Measurements from ENCODE around the gene CLEC3B.

CLEC3B gene

DNA sequence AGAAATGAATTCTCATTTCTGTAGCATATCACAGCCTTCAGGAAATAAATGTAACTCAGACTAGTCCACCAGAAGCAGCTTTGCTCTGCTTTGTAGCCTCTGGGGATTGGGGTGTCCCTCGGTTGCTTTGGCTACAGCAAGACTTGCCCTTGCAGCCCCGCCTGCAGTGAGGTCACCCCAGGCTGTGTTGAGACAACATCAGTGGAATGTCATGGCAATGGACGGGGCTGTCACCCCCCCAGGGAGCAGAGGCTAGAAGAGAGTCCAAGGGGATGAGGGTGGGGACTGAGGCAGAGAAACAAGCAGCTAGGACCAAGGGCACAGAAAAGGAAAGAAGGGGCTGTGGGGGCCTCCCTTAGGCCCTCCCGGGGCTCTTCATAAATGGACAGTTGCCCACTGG lies 854 bp downstream of the CLEC3B start:
- TF ChIP-seq ZFX (IDR thresholded peaks at IDR 0.05) = no peak
- TF ChIP-seq, protein P1, sequence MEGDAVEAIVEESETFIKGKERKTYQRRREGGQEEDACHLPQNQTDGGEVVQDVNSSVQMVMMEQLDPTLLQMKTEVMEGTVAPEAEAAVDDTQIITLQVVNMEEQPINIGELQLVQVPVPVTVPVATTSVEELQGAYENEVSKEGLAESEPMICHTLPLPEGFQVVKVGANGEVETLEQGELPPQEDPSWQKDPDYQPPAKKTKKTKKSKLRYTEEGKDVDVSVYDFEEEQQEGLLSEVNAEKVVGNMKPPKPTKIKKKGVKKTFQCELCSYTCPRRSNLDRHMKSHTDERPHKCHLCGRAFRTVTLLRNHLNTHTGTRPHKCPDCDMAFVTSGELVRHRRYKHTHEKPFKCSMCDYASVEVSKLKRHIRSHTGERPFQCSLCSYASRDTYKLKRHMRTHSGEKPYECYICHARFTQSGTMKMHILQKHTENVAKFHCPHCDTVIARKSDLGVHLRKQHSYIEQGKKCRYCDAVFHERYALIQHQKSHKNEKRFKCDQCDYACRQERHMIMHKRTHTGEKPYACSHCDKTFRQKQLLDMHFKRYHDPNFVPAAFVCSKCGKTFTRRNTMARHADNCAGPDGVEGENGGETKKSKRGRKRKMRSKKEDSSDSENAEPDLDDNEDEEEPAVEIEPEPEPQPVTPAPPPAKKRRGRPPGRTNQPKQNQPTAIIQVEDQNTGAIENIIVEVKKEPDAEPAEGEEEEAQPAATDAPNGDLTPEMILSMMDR (conservative IDR thresholded peaks at IDR 0.05) = no peak
- H3K27ac ChIP-seq = no peak overlapping the region

DNA sequence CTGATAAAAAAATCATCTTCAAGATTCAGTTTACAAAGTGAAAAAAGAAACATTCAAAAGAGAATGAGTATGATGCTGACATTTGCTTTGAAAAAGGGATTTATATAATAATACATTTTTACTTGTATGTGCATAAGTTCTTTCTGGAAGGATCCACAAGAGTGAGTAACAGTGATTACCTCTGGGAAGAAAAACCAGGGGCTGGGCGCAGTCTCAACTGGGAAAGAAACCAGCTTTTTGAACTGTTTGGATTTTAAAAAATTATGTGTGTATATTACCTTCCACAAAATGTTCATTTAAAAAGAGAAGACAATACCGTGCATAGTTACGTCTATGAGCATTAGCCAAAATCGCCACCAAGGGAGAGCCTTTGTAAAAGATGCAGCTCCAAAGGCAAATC lies 1.3 kb downstream of the CLEC3B start:
- TF ChIP-seq, protein P1 (conservative IDR thresholded peaks at IDR 0.05) = no peak
- no peak for TF ChIP-seq ZFX (IDR thresholded peaks at IDR 0.05)
- no peak overlapping the region for H3K27ac ChIP-seq

DNA sequence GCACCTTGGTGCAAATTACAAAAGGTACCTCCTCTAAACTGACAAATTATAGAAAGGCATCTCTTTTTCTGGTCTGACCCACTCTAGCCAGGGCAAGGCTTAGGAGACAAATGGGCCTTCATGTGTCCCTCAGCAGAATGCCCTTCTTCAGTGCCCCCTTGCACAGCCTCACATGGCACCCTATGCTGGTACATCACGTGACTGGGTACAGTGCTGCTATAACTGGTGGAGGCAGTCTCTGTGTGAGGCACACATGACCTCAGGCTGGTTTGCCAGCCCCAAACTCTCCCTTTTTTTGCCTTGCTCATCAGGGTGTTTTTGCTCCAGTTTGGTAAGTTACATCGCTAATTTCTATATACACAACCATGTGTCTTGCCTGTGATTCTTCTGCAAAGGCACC lies 3.1 kb downstream of the CLEC3B start:
- no peak overlapping the region for H3K27ac ChIP-seq
- TF ChIP-seq, protein P1 (conservative IDR thresholded peaks at IDR 0.05) = no peak
- TF ChIP-seq ZFX (IDR thresholded peaks at IDR 0.05) = no peak

DNA sequence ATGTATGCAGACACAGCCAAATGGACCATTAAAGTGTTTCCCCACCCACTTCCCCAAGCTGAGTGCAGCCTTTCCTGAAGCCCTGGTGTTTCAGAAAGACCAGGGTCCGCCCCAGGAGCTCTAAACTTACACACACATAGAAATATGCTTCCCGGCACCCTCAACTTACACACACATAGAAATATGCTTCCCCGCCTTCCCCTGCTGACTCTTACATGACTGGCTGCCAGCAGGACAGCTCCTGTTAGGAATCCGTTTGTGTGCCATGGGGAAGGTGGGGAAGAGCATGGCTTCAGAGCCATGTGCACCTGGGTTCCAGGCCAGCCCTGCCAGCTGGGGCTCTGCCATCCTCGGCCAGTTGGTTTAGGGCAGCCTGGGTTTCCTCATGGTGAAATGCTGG lies 3.6 kb downstream of the CLEC3B start:
- H3K27ac ChIP-seq = no peak overlapping the region
- TF ChIP-seq ZFX (IDR thresholded peaks at IDR 0.05) = no peak
- TF ChIP-seq, protein P1 (conservative IDR thresholded peaks at IDR 0.05) = no peak

DNA sequence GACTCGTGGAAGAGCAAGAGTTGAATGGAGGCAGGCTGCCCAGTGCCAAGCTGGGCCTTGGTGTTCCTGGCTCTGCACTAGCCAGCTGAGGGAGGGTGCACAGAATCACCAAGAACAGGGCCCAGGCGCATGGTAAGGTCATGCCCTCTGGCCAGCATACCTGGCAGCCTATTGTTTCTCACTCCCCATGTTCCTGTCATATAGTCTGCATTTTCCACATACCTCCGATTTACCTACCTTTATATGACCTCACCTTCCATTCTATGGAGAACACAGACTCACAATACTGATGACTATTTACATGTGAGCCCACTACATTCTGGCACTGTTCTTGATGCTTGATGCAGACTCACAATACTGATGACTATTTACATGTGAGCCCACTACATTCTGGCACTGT lies 5.4 kb downstream of the CLEC3B start:
- no peak for TF ChIP-seq ZFX (IDR thresholded peaks at IDR 0.05)
- TF ChIP-seq, protein P1 (conservative IDR thresholded peaks at IDR 0.05) = no peak
- H3K27ac ChIP-seq = no peak overlapping the region

DNA sequence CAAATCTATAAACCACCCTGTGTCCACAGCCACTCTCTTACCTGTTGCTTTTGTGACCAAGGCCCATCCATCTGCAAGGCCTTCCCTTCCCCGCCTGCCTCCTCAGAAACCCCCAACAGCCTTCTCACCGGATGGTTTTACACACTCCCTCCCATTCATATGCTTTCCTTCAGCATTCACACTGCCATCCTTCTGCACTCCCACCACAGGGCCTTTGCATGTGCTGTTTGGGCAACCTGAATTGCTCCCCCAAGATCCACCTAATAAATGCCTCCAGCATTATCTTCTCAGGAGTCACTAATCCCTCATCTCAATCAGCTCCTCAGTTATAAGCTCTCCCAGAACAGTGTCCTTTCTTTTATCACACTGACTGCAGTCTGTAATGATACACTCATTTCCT lies 6.0 kb downstream of the CLEC3B start:
- TF ChIP-seq, protein P1 (conservative IDR thresholded peaks at IDR 0.05) = no peak
- TF ChIP-seq ZFX (IDR thresholded peaks at IDR 0.05) = no peak
- H3K27ac ChIP-seq = no peak overlapping the region

DNA sequence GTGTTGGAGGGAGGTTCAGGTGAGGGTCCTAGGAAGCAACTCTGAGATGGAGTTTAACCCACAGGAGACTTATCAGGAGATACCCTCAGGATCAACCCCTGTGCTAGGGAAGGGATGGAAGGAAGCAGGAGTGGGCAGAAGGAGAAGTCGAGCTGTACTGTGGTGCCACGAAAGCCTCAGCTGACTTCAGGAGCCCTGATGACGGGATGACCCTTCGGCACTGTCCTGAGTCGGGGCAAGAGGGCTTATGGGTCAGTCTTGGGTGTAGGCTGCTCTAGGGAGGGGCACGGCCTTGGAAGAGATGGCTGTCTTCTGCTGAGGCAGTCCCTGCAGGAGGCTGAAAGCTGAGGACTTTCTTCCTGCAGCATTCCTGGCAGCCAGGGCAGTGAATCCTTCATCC lies 7.7 kb downstream of the CLEC3B start:
- TF ChIP-seq, protein P1 (conservative IDR thresholded peaks at IDR 0.05) = no peak
- no peak for TF ChIP-seq ZFX (IDR thresholded peaks at IDR 0.05)
- no peak overlapping the region for H3K27ac ChIP-seq

Data from C4-2B (cell line).